BLaER1 treated with 17β-estradiol and CSF1 and Interleukin-3, amounts not matched to agents 10 nM and 100 nM (cell line): Measurements from ENCODE around the gene CR1L.
"Not testable (repeated sequence)": the region's sequence is repeated elsewhere in the genome, so short reads cannot be mapped to it uniquely, and the experiment has no call there.

ENCODE experiments used
- H3K27ac ChIP-seq, 11 experiments: shearing (Covaris generic); formaldehyde crosslinking; 2 replicates each; pipeline ENCODE4 v1.8.1; 2022
- H3K27me3 ChIP-seq, 11 experiments: shearing (Covaris generic); formaldehyde crosslinking; 2 replicates each; pipeline ENCODE4 v1.8.1; 2022
- H3K36me3 ChIP-seq, 11 experiments: shearing (Covaris generic); formaldehyde crosslinking; 2 replicates each; pipeline ENCODE4 v1.8.1; 2022
- H3K4me1 ChIP-seq, 10 experiments: shearing (Covaris generic); formaldehyde crosslinking; 2 replicates each; pipeline ENCODE4 v1.8.1; 2022
- H3K4me2 ChIP-seq, 11 experiments: shearing (Covaris generic); formaldehyde crosslinking; 2 replicates each; pipeline ENCODE4 v1.8.1; 2022
- H3K4me3 ChIP-seq, 10 experiments: shearing (Covaris generic); formaldehyde crosslinking; 2 replicates each; pipeline ENCODE4 v1.8.1; 2022
- H3K9ac ChIP-seq, 11 experiments: shearing (Covaris generic); formaldehyde crosslinking; 2 replicates each; pipeline ENCODE4 v1.8.1; 2022
- H3K9me3 ChIP-seq, 11 experiments: shearing (Covaris generic); formaldehyde crosslinking; replicated peaks in 1 of 11; 2 replicates each; pipeline ENCODE4 v1.8.1; 2022
- H4K20me1 ChIP-seq, 11 experiments: shearing (Covaris generic); formaldehyde crosslinking; 2 replicates each; pipeline ENCODE4 v1.8.1; 2022
- Cebpa-rat ChIP-seq, 11 experiments: shearing (Covaris generic); IDR thresholded peaks; 2 replicates each; pipeline ENCODE4 v1.8.1; 2022

Gene CR1L

DNA sequence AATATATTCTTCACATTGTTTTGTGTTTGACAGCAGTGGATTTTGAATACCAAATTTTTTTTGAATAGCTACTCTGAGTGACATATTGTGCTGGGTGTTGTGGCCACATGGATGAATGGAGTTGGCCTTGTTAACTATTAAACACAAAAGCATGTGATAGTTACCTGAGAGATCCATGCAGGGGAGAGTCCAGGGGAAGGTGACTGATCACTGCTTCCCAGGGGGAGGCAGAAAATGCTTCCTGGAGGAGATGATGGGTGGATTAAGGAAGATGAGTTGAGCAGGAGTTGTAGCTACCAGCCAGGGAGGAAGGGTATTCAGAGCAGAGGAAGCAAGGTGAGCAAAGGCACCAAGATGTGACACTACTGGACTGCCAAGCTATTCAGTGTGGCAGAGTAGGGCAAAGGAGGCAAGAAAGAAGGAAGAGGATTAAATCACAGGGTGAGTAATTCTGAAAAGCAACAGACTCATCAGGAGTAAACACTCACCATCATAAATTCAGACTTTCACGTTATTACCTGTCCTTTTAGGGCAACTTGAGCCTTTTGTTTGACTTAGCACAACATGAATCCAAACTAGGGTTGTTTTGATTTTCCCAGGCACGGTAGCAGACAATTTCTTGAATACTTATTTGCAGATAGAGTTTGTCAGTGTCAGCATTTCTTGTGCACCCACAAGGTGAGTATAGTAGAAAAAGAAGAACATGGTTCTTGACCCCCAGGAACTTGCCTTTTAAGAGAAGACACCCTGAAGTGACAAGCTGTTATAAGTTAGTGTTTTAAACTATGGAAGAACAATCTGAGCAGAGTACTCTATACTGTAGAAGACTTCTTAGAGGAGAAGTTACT is 111.1 kb downstream of the CR1L start:
- no peak overlapping the region for H3K4me3 ChIP-seq
- peaks cover 25 to 46% (median 35%) of the 10 kb centered on the region in 10 experiments for H3K4me1 ChIP-seq
- H3K9ac ChIP-seq: no peak overlapping the region
- no peaks in the 10 kb centered on the region for H3K27me3 ChIP-seq
- H3K4me2 ChIP-seq: peak overlapping the region in 5 of 11 experiments; percentile 89 to 99 (median 96); a peak in 5 of 22 replicates
- peaks cover 41 to 53% (median 45%) of the 10 kb centered on the region in 11 experiments for H3K36me3 ChIP-seq
- H3K27ac ChIP-seq: no peak overlapping the region
- H3K9me3 ChIP-seq: no peaks in the 10 kb centered on the region
- TF ChIP-seq Cebpa-rat (IDR thresholded peaks at IDR 0.05): no peak
- peaks cover 26 to 54% (median 42%) of the 10 kb centered on the region in 11 experiments; a peak in 19 of 22 replicates for H4K20me1 ChIP-seq

DNA sequence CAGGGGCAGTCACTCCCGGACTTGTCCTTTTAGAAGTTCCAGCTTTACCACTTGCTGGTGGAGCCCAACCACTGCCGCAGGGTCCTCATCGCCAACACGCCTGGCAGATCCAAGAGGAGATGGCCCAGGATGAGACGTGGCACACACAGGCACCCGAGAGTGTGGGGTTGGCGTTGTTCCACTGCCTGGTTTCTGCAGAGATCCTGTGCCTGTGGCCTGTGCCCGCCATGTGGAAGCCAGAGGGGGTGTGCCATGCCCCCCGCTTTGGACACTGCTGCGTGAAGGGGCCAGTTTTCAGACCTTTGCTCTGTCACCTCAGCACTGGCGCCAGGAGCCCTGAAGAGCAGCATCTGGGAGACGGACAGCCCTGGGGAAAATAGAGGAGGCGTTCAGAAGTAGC is 117.7 kb downstream of the CR1L start:
- Histone ChIP-seq H4K20me1 (peaks cover 0 to 12% (median 0%) of the 10 kb centered on the region in 11 experiments; a peak in 4 of 22 replicates), H3K27ac (no peak overlapping the region)

DNA sequence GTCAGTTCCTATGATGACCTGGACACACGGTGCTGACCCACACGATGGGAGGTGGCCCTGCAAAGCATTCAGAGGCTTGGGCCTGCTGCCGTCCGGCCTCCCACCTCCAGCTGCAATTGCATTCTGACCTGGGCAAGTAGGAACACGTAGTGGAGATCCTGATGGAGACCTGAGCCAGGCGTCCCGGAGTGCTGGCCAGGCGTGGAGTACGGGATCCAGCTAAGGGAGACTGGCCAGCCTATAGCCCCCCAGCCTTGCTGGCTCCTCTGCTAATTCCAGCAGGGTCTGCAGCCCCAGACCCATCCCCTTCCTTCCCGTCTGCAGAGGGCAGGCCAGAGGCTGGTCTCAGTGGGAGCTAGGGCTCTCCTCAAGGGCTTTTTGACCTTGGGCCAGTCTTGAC is 118.2 kb downstream of the CR1L start:
- no peak overlapping the region for H3K9ac ChIP-seq
- TF ChIP-seq Cebpa-rat (IDR thresholded peaks at IDR 0.05): no peak
- no peaks in the 10 kb centered on the region for H3K4me1 ChIP-seq
- no peaks in the 10 kb centered on the region for H3K27me3 ChIP-seq
- H3K4me3 ChIP-seq: no peak overlapping the region
- H4K20me1 ChIP-seq: peaks cover 0 to 12% (median 0%) of the 10 kb centered on the region in 11 experiments; a peak in 2 of 22 replicates
- peaks cover 0 to 15% (median 0%) of the 10 kb centered on the region in 11 experiments; a peak in 7 of 22 replicates for H3K9me3 ChIP-seq
- H3K27ac ChIP-seq: no peak overlapping the region
- peaks cover 82 to 99% (median 94%) of the 10 kb centered on the region in 11 experiments for H3K36me3 ChIP-seq
- H3K4me2 ChIP-seq: no peak overlapping the region

More for the DNA sequence above, 117.7 kb downstream of the CR1L start:
- Histone ChIP-seq H3K36me3 (peaks cover 84 to 100% (median 95%) of the 10 kb centered on the region in 11 experiments), H3K4me1 (no peaks in the 10 kb centered on the region), H3K9ac (no peak overlapping the region), H3K4me2 (no peak overlapping the region), H3K27me3 (no peaks in the 10 kb centered on the region), H3K9me3 (peaks cover 0 to 15% (median 0%) of the 10 kb centered on the region in 11 experiments; a peak in 7 of 22 replicates), H3K4me3 (no peak overlapping the region)
- no peak for TF ChIP-seq Cebpa-rat (IDR thresholded peaks at IDR 0.05)

DNA sequence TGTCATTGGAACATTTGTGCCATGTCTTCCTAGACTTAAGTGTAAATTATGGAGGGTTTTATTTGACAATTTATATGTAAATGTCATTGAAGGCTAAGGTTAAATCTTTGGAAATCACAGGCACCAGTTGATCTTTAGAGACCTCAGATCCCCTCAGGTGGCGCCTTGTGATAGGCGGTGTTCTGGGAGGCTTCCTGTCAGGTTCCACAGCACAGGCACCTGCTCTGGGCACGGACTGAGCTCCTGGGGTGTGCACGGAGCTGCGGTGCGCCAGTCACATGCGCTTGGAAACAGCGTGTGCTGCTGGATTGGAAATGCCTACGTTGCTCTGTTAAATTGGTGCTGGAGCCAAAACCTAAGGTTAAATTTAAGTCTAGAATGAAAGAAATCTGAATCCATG is 119.0 kb downstream of the CR1L start:
- no peak for TF ChIP-seq Cebpa-rat (IDR thresholded peaks at IDR 0.05)
- H3K9me3 ChIP-seq: peaks cover 2 to 21% (median 6%) of the 10 kb centered on the region in 11 experiments; a peak in 19 of 22 replicates
- H3K27ac ChIP-seq: no peak overlapping the region
- H3K27me3 ChIP-seq: no peaks in the 10 kb centered on the region
- H3K4me1 ChIP-seq: no peaks in the 10 kb centered on the region
- H3K4me2 ChIP-seq: no peak overlapping the region
- no peak overlapping the region for H3K9ac ChIP-seq
- peaks cover 83 to 99% (median 94%) of the 10 kb centered on the region in 11 experiments for H3K36me3 ChIP-seq
- H4K20me1 ChIP-seq: peaks cover 0 to 12% (median 0%) of the 10 kb centered on the region in 11 experiments; a peak in 1 of 22 replicates
- H3K4me3 ChIP-seq: no peak overlapping the region

DNA sequence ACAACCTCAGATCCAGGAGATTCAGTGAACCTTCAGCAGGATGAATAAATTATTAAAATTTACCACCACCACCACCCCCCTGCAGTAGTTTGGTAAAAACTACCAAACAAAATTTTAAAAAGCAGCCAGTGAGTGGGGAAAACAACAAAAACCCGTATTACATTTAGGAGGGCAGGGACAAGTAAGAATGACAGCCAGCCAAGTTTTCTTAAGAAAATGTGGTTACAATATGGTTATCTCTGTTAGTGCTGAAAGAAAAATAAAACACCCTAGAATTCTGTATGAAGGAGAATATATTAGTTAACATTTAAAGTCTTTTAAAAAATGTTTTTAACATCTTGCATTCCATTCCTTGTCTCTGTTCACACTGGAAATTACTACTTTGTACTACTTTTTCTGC is 121.6 kb downstream of the CR1L start:
- H3K27ac ChIP-seq: no peak overlapping the region
- no peak for TF ChIP-seq Cebpa-rat (IDR thresholded peaks at IDR 0.05)
- peaks cover 0 to 12% (median 0%) of the 10 kb centered on the region in 11 experiments; a peak in 1 of 22 replicates for H4K20me1 ChIP-seq
- H3K4me2 ChIP-seq: no peak overlapping the region
- H3K4me3 ChIP-seq: no peak overlapping the region
- no peaks in the 10 kb centered on the region for H3K4me1 ChIP-seq
- peaks cover 28 to 47% (median 32%) of the 10 kb centered on the region in 11 experiments for H3K9me3 ChIP-seq
- no peaks in the 10 kb centered on the region for H3K27me3 ChIP-seq
- no peak overlapping the region for H3K9ac ChIP-seq
- H3K36me3 ChIP-seq: peaks cover 83 to 98% (median 92%) of the 10 kb centered on the region in 11 experiments

DNA sequence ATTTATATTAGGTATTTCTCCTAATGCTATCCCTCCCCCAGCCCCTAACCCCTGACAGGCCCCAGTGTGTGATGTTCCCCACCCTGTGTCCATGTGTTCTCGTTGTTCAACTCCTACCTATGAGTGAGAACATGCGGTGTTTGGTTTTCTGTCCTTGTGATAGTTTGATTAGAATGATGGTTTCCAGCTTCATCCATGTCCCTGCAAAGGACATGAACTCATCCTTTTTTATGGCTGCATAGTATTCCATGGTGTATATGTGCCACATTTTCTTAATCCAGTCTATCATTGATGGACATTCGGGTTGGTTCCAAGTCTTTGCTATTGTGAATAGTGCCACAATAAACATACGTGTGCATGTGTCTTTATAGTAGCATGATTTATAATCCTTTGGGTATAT is 125.6 kb downstream of the CR1L start:
- peaks cover 58 to 98% (median 83%) of the 10 kb centered on the region in 11 experiments for H3K36me3 ChIP-seq
- not testable (repeated sequence) for H3K4me1 ChIP-seq

More for the DNA sequence above, 125.6 kb downstream of the CR1L start:
- H4K20me1 ChIP-seq, H3K27me3 ChIP-seq, H3K9ac ChIP-seq, H3K27ac ChIP-seq, H3K4me3 ChIP-seq, H3K4me2 ChIP-seq: not testable (repeated sequence)
- H3K9me3 ChIP-seq: peaks cover 35 to 64% (median 46%) of the 10 kb centered on the region in 11 experiments
